CD4-positive, alpha-beta T cell (primary cell): ENCODE data around the gene BAZ1A. TPM values are rescaled to one million over a fixed set of nuclear protein-coding genes. Genes with fewer than 3 reads are reported as not detected.

Experiments
- ATAC-seq: fragments of 200-7000 bp; cut with Tn5 transposase; one replicate; pipeline ENCODE4 v1.10.0; 2022; ENCODE audit warnings: mild to moderate bottlenecking; ENCODE audit not compliant: poor library complexity
- CTCF ChIA-PET: fragments of 350-600 bp; sonication (Branson Sonifier 250); formaldehyde crosslinking; loops from one replicate; lab custom pipeline; 2021; ENCODE audit warnings: antibody characterized with exemption, inconsistent platforms; lab: Charles Lee
- POLR2A ChIA-PET: fragments of 350-600 bp; sonication (Branson Sonifier 250); formaldehyde crosslinking; loops from one replicate; lab custom pipeline; 2021; ENCODE audit warnings: antibody characterized with exemption, inconsistent platforms; lab: Charles Lee
- DNase-seq, 14 experiments: peaks; one replicate each; pipeline ENCODE4 v3.0.0-alpha.2; 2013 to 2020; ENCODE audit warnings: mixed read lengths in 2 of 14
- H3K27ac ChIP-seq, 2 donors: one replicate each; pipeline versions ENCODE4 v1.5.1 to v1.7.0; 2013; ENCODE audit warnings: low read length in 2 of 2, low read depth in 1 of 2, mild to moderate bottlenecking in 1 of 2
- H3K27me3 ChIP-seq, 2 experiments: 1 replicate in 1 of 2; 2 replicates in 1 of 2; pipeline versions ENCODE4 v1.6.1 to v1.7.0; 2013; ENCODE audit warnings: low read length in 2 of 2, control low read depth in 1 of 2, mild to moderate bottlenecking in 1 of 2, moderate library complexity in 1 of 2; ENCODE audit not compliant: insufficient read depth in 2 of 2, control insufficient read depth in 1 of 2
- H3K36me3 ChIP-seq: one replicate; pipeline ENCODE4 v1.6.1; 2013; ENCODE audit warnings: low read length, control low read depth; ENCODE audit not compliant: insufficient read depth
- H3K4me1 ChIP-seq: one replicate; pipeline ENCODE4 v1.6.1; 2013; ENCODE audit warnings: low read length, control low read depth; ENCODE audit not compliant: insufficient read depth
- H3K4me3 ChIP-seq: one replicate; pipeline ENCODE4 v1.5.1; 2013; ENCODE audit warnings: mild to moderate bottlenecking, low read length, moderate library complexity
- H3K9me3 ChIP-seq, 2 experiments: 1 replicate in 1 of 2; 2 replicates in 1 of 2; pipeline versions ENCODE4 v1.6.1 to v1.7.0; 2013; ENCODE audit warnings: low read length in 2 of 2, mild to moderate bottlenecking in 2 of 2, control low read depth in 1 of 2, moderate library complexity in 1 of 2; ENCODE audit not compliant: control insufficient read depth in 1 of 2, insufficient read depth in 1 of 2
- H3K27ac Mint-ChIP-seq: one replicate; pipeline ENCODE4 v1.8.0; 2020; ENCODE audit warnings: mixed read lengths
- H3K27me3 Mint-ChIP-seq: one replicate; pipeline ENCODE4 v1.8.0; 2021; ENCODE audit warnings: mixed read lengths
- H3K36me3 Mint-ChIP-seq: one replicate; pipeline ENCODE4 v1.8.0; 2021; ENCODE audit warnings: low read depth, mixed read lengths
- H3K4me1 Mint-ChIP-seq: one replicate; pipeline ENCODE4 v1.8.0; 2021; ENCODE audit warnings: low read depth, mixed read lengths
- H3K4me3 Mint-ChIP-seq: one replicate; pipeline ENCODE4 v1.8.0; 2020; ENCODE audit warnings: mild to moderate bottlenecking, mixed read lengths
- H3K9me3 Mint-ChIP-seq: one replicate; pipeline ENCODE4 v1.8.0; 2020; ENCODE audit warnings: mixed read lengths
- CTCF ChIP-seq: fragments of 200-600 bp; IDR thresholded peaks from one replicate; pipeline ENCODE4 v1.8.0; 2022; ENCODE audit warnings: antibody characterized with exemption, mild to moderate bottlenecking
- intact Hi-C, 2 experiments: fragments of 100-400 bp; cut with DNase I in 1 of 2; cut with micrococcal nuclease in 1 of 2; formaldehyde crosslinking; loops; one replicate each; pipeline versions ENCODE4 v1.15.1 to v1.9.0; 2023 to 2025; cut with DNase I, micrococcal nuclease
- total RNA-seq, 174 experiments: library from RNA in 2 of 174; stranded (reverse) in 2 of 174; gene quantifications; one replicate each; pipeline ENCODE4 v1.2.3 and lab custom pipeline; 2021 to 2026

The BAZ1A gene
- total RNA-seq, 2 experiments from 2014 or later, result 46.5 to 52.3 TPM

- H3K27ac ChIP-seq, result no peak overlapping the region
- H3K36me3 Mint-ChIP-seq, result peaks cover 46% of the 10 kb centered on the region
- intact Hi-C loops, result no loop called here
- ChIA-PET POLR2A (no interaction called here), CTCF (no interaction called here)
- TF ChIP-seq CTCF, result no peak
- ATAC-seq (no peak), DNase-seq (no peak)
- no peaks in the 10 kb centered on the region for H3K9me3 ChIP-seq
- H3K9me3 Mint-ChIP-seq, result no peaks in the 10 kb centered on the region
- H3K36me3 ChIP-seq, result peaks cover 35% of the 10 kb centered on the region
- H3K27me3 ChIP-seq, result no peaks in the 10 kb centered on the region
- no peak overlapping the region for H3K27ac Mint-ChIP-seq
- H3K4me1 Mint-ChIP-seq, result peaks cover 14% of the 10 kb centered on the region
- no peak overlapping the region for H3K4me3 ChIP-seq
- no peaks in the 10 kb centered on the region for H3K4me1 ChIP-seq
- no peak overlapping the region for H3K4me3 Mint-ChIP-seq
- H3K27me3 Mint-ChIP-seq, result no peaks in the 10 kb centered on the region
Observed at GRCh38 chr14:34817768-34818167, 57.4 kb downstream of the BAZ1A start.

GRCh38 chr14:34810028-34810427, 65.1 kb downstream of the BAZ1A start:
- peaks cover 12% of the 10 kb centered on the region for H3K4me1 Mint-ChIP-seq
- Histone ChIP-seq H3K27ac (no peak overlapping the region), H3K4me3 (no peak overlapping the region), H3K27me3 (no peaks in the 10 kb centered on the region), H3K9me3 (peaks cover 0 to 6% of the 10 kb centered on the region in 2 experiments), H3K4me1 (no peaks in the 10 kb centered on the region), H3K36me3 (peaks cover 42% of the 10 kb centered on the region)
- no peaks in the 10 kb centered on the region for H3K9me3 Mint-ChIP-seq
- no peak overlapping the region for H3K27ac Mint-ChIP-seq
- ChIA-PET CTCF (no interaction called here), POLR2A (no interaction called here)
- ATAC-seq, result no peak
- no peak for DNase-seq
- intact Hi-C loops, result no loop called here
- H3K36me3 Mint-ChIP-seq, result peaks cover 56% of the 10 kb centered on the region
- TF ChIP-seq CTCF, result no peak
- H3K27me3 Mint-ChIP-seq, result no peaks in the 10 kb centered on the region
- no peak overlapping the region for H3K4me3 Mint-ChIP-seq

DNA sequence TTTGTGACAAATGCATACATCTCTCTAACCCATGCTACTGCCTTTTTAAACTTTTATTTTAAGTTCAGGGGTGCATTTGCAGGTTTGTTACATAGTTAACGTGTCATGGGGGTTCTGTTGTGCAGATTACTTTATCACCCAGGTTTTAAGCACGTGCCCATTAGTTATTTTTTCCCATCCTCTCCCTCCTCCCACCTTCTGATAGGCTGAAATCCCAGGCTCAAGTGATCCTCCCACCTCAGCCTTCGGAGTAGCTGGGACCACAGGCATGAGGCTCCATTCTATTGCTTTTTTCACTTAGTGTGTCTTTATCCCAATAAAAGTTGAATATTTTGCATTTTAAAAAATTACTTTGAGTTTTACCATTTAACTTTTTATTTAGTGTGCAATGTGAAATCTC, 68.9 kb downstream of the BAZ1A start:
- no peak overlapping the region for H3K27ac Mint-ChIP-seq
- no peak overlapping the region for H3K4me3 Mint-ChIP-seq
- ChIA-PET POLR2A (no interaction called here), CTCF (no interaction called here)
- H3K9me3 ChIP-seq, result peaks cover 0 to 7% of the 10 kb centered on the region in 2 experiments
- no peak overlapping the region for H3K4me3 ChIP-seq
- no peak for DNase-seq
- H3K4me1 Mint-ChIP-seq, result no peaks in the 10 kb centered on the region
- TF ChIP-seq CTCF, result no peak
- H3K27me3 Mint-ChIP-seq, result no peaks in the 10 kb centered on the region
- no peak for ATAC-seq
- no peaks in the 10 kb centered on the region for H3K9me3 Mint-ChIP-seq
- H3K36me3 ChIP-seq, result peaks cover 64% of the 10 kb centered on the region
- intact Hi-C loops, result no loop called here
- no peak overlapping the region for H3K27ac ChIP-seq
- H3K36me3 Mint-ChIP-seq, result peaks cover 82% of the 10 kb centered on the region
- no peaks in the 10 kb centered on the region for H3K27me3 ChIP-seq
- H3K4me1 ChIP-seq, result no peaks in the 10 kb centered on the region
